RWPE1 (cell line): ENCODE data around the gene DOK7.

Experiments
- CTCF ChIA-PET: fragments of 350-600 bp; sonication (Branson Sonifier 250); formaldehyde crosslinking; extraction: SDS; loops from one replicate; lab custom pipeline; 2021; lab: Yijun Ruan, JAX
- POLR2A ChIA-PET: fragments of 400-600 bp; formaldehyde crosslinking; extraction: SDS; loops from one replicate; lab custom pipeline; 2020; ENCODE audit warnings: antibody characterized with exemption; ENCODE audit not compliant: low non-redundant PET; lab: Yijun Ruan, JAX
- DNase-seq: peaks from one replicate; pipeline ENCODE4 v3.0.0; 2012; ENCODE audit warnings: low spot score
- H3K27ac ChIP-seq: fragments of 450-650 bp; 2 replicates; pipeline ENCODE4 v1.5.1; 2017
- TF ChIP-seq, protein P1 (sequence below): fragments of 450-650 bp; conservative IDR thresholded peaks from 2 replicates; pipeline ENCODE4 v1.5.1; 2017; ENCODE audit warnings: low read depth, mild to moderate bottlenecking

The DOK7 gene

DNA sequence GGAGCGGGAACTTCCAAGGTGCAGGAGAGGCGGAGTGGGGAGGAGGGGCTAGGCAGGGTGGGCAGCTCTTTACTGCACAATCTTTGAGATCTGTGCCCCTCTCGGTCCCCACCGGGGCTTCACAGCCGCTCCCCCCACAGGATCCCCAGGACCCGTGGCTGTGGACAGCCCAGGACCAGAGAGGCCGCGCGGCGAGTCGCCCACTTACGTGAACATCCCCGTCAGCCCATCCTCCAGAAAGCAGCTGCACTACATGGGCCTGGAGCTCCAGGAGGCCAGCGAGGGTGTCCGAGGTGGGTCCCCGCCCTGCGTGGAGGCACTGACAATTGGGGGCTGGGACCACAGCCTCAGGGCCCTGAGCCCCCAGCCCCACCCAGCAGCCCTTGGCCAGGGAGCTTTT is 37.0 kb downstream of the DOK7 start:
- ChIA-PET POLR2A (interaction anchor here (0.5 kb wide), 1 partner anchor 949 kb away, joined by 5 read pairs; no protein-coding TSS in a partner anchor), CTCF (no interaction called here)
- DNase-seq: no peak
- TF ChIP-seq, protein P1, sequence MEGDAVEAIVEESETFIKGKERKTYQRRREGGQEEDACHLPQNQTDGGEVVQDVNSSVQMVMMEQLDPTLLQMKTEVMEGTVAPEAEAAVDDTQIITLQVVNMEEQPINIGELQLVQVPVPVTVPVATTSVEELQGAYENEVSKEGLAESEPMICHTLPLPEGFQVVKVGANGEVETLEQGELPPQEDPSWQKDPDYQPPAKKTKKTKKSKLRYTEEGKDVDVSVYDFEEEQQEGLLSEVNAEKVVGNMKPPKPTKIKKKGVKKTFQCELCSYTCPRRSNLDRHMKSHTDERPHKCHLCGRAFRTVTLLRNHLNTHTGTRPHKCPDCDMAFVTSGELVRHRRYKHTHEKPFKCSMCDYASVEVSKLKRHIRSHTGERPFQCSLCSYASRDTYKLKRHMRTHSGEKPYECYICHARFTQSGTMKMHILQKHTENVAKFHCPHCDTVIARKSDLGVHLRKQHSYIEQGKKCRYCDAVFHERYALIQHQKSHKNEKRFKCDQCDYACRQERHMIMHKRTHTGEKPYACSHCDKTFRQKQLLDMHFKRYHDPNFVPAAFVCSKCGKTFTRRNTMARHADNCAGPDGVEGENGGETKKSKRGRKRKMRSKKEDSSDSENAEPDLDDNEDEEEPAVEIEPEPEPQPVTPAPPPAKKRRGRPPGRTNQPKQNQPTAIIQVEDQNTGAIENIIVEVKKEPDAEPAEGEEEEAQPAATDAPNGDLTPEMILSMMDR: no peak
- no peak overlapping the region for H3K27ac ChIP-seq

DNA sequence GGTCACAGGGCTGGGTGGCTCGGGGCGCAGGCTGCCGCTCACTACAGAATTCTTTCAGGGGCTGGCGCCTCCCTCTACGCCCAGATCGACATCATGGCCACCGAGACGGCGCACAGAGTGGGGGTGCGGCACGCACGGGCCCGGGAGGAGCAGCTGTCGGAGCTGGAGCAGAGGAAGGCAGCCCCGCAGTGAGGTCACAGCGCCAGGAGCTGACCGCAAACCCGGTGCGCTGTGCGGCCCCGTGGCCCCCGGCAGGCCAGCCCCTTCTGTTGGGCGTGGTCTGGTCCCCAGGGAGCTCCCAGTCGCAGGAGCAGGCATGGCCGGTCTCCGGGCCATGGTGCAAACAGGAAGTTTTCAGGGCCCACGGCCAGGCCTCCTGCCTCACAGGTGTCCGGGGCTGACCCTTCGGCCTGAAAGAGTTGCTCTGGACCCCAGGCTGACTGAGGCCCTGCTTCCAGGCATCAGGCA is 37.6 kb downstream of the DOK7 start:
- ChIA-PET POLR2A (no interaction called here), CTCF (no interaction called here)
- H3K27ac ChIP-seq: peak overlapping the region; percentile 15; the same call in 1 of the 2 replicates
- TF ChIP-seq, protein P1: no peak
- DNase-seq: no peak

DNA sequence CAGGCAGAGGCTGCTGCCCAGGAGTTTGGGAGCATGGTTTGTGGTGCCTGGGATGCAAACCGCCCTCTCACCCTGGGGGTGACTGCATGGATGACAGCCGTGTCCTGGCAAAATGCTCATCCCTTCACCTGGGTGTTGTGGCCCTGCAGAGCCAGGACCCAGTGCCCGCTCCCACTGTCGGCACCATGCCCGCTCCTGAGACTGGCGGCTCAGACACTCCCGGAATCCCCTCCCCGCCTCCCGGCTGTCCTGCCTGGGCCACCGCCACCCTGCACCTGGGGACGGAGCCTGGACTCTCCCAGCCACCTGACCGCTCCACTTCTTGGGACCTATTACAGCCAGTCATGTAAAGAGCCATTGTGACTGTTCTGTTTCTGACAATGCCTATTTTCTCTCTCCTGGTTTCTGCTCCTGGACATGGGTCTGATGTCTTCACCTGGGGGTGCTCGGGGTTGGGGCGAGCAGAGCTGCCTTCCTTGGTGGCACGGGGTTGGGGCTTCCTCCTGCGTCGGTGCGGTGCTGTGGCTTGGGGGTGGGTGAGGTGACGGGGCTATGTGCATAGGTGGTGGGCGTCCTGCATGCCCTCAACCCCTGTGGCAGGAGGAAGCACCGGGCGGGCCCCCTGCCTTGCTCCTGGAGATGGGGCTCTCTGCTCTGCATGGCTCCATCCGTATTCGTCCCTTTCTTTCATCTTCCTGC is 38.2 kb downstream of the DOK7 start:
- ChIA-PET POLR2A (no interaction called here), CTCF (no interaction called here)
- TF ChIP-seq, protein P1: no peak
- peak overlapping the region; percentile 15; the same call in 1 of the 2 replicates for H3K27ac ChIP-seq
- no peak for DNase-seq

DNA sequence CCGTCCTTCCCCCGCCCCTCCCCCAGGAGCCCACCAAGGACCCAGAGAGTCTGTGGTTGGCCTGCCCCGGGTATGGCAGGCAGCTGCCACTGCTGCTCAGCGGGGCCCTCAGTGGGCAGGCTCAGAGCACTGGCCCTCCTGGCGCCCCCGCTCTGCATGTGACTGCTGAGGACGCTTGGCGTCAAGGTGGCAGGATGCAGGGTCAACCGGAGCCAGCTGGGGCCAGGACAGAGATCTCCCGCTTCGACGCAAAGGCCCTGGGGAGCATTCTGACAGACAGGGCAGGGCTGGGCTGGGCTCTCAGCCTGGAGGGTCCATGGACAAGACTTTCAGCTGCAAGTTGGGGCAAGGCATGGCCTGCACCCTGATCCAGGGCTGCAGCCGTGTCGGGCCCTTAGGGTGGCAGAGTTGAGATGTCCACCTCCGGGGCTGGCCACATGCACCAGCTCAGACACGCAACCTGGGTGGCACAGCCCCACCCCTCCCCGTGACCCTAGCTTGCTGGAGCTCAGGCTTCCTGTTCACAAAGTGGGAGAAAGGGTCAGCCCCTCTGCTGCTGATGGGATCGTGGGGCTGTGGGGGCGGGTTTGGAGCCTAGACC is 38.8 kb downstream of the DOK7 start:
- ChIA-PET CTCF (no interaction called here), POLR2A (no interaction called here)
- TF ChIP-seq, protein P1: no peak
- DNase-seq: no peak
- H3K27ac ChIP-seq: no peak overlapping the region

DNA sequence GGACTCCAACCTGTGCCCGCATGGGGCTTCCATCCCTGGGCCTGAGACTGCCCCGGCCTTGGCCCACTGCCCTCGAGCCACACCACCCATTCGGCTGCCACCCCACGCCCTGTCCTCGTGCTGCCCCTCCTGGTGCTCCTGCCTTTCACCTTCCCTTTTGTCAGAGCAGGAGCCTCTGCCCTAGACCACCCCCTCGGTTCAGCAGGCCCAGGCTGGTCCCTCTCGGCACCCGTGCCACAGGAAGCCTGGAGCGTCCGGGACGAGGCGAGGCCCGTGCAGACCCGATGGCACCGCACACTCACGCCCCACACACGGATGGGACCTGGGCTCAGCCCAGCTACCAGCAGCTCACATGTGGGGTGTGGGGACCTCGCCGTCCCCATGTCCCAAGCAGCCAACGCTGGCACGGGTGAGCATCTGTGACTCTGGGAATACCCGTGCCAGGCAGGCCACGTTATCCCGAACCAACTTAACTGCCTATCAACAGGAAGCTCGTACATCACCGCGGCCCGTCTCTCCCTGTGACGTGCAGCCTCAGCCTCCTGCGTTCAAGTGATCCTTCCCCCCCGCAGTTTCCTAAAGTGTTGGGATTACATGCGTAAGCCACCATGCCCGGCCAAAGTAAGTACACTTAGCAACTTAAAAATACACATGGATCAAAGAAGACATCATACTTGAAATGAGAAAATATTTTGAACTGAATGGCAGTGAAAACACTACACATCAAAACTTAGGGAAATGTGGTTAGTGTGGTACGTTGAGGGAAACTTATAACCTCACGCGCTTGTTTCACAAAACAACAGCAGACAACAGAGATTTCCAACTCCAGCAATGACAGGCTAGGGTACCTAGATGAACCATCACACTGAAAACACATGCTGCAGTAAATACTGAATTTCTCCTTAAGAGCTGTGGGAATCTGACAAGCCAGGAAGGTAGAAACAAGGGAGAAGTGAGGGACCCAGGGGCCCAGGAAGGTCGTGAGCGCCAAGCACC is 40.1 kb downstream of the DOK7 start:
- 0 out of 2 replicates have a peak overlapping the region, but pooled peaks have one; percentile 5 for H3K27ac ChIP-seq
- TF ChIP-seq, protein P1: no peak
- no peak for DNase-seq
- CTCF ChIA-PET: no interaction called here
- POLR2A ChIA-PET: no interaction called here

DNA sequence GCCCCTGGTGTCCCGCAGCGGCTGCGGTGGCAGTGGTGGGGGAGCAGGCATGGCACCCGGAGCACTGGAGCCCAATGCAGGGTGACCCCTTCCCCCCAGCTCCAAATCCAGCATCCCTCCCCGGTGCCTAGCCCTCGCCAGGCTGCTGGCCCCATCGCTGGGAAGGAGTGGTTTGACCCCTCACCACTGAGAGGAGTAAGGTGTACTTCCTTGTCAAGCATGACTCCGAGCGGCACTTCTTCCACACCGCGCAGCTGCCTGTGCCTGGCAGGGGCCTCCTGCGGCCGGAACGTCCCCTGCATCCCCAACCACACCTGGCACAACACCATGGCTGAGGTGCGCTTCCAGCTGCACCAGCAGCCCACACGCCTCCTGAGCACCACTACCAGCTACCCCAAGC is 42.1 kb downstream of the DOK7 start:
- no peak for DNase-seq
- ChIA-PET CTCF (interaction anchor here (0.9 kb wide), 1 partner anchor 25 kb away, joined by 4 read pairs; no protein-coding TSS in a partner anchor), POLR2A (no interaction called here)
- TF ChIP-seq, protein P1: no peak
- H3K27ac ChIP-seq: no peak overlapping the region
